ENCODE results near the gene H3-3A.
A peak's percentile ranks its signal among the peaks of the same experiment; 100 is the strongest.
"Not testable (repeated sequence)": the region's sequence is repeated elsewhere in the genome, so short reads cannot be mapped to it uniquely, and the experiment has no call there.

H3-3A gene

DNA sequence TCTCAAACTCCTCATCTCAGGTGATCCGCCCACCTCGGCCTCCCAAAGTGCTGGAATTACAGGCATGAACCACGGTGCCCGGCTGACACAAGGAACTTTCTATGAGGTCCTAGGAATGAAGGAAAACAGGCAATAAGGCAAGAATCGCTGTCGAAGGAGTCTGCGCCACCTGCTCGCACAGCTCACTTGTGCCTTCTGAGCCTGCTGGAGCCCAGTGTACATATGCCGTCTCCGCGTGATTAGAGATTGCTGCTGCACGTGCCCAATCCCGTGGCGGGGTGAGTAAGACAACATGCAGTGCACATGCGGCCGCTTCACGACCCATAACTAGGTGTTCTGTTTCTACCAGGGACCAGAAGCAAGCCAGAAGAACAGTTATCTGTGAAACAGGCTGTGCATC is 24.3 kb downstream of the H3-3A start:
- no peak for DNase-seq

DNA sequence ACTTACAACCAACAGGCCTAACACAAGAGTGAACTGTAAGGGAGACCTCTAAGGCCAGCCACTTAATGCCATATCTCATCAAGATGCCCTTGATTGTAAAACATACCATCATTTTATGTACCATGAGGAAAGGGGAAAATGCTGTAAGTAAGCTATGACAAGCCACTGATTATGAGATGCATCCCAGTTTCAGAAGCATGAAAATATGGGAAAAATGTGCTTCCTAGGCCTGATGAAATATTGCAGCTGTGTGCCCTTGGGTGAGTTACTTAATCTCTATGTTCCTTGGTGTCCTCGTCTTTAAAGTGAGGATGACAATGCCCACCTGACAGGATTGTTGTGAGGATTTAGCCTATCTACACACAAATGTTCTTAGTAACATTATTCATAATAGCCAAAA is 28.9 kb downstream of the H3-3A start:
- DNase-seq, result no peak

DNA sequence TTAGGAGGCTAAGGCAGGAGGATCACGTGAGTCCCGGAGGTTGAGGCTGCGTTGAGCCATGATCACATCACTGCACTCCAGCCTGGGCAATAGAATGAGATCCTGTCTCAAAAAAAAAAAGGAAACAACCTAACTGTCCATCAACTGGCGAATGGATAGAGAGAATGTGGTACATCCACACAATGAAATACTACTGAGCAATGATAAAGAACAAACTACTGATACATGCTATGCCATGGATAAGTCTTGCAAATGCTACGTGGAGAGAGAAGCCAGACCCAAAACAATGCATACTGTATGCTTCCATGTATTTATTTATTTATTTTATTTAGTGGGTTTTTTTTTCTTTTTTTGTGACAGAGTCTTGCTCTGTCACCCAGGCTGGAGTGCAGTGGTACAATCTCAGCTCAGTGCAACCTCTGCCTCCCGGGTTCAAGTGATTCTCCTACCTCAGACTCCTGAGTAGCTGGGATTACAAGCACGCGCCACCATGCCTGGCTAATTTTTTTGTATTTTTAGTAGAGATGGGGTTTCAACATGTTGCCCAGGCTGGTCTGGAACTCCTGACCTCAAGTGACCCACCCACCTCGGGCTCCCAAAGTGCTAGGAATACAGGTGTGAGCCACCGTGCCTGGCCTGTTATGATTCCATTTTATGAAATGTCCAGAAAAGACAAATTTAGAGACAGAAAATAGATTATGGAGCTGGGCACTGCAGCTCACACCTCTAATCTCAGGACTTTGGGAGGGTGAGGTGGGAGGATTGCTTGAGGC is 29.7 kb downstream of the H3-3A start:
- DNase-seq, result not testable (repeated sequence)

DNA sequence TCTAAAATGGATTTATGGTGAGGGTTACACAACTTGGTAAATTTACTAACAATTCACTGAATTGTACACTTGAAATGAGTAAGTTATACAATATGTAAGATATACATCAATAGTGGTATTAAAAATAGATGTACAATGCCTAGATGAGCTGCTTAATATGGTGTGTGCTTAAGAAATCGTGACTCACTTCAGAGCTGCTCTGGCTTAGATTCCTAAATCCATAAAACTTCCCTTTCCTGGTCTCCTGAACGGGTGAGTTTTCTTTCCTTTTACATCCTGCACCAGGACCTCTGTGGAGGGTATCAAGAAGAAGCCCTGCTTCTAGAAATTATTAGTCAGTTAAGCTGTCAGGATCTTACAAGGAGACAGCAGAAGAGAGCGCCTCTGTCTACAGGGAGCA is 30.4 kb downstream of the H3-3A start:
- no peak for DNase-seq

DNA sequence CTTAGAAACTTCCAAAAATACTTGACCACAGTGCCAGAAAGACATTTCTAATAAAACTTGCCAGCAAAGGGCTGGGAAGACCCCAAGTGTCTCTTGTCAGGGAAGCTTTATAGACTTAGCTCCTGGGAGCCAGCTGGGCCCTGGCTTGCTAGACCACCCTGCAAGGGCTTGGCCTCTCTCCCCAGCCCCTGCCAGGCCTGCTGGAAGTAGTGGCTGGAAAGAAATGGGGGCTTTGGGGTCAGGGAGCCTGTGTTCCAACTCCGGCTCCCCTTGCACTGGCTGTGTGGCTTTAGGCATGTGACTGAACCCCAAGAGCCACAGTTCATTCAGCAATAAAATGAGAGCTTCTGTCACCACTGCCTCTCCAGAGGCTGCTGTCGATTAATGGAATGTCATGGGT is 31.1 kb downstream of the H3-3A start:
- DNase-seq, result no peak

- DNase-seq, result no peak
Observed at GRCh38 chr1:226094451-226094850, 31.9 kb downstream of the H3-3A start.

- DNase-seq, result no peak
Observed at GRCh38 chr1:226095286-226095685, 32.8 kb downstream of the H3-3A start.

DNA sequence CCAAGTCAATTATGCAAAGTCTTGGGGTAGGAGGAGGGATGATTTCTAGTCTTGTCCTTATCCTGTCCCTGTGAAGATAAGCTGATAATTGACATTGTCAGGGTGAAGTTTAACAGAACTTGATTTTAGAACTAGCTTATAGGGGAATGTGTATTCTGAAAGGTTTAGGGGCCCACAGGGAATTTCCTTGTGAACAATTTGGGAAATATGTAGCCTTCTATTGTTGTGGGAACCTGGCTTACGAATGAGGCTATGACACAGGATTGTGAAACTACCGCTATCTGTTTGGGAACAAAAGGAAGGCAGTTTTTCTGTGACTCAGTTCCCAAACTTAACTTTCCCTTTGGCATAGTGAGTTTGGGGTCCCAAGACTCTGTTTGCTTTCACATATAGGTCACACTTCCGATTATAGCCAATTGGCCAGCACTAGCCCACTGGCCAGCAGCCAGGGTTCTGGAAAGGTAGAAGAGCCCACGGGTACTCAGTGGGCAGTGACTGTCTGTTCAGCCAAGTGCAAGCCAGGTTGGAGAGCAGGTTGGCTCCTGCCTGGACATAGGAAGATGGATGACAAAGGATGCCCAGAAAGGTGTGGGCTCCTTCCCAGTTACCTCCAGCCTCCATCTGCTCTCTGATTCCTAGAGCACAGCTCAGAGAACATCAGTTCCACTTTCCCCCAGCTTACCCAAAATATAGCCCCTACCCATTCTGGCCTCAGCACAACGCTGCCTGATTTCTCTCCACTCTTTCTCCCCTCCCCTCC is 35.5 kb downstream of the H3-3A start:
- no peak for DNase-seq

DNA sequence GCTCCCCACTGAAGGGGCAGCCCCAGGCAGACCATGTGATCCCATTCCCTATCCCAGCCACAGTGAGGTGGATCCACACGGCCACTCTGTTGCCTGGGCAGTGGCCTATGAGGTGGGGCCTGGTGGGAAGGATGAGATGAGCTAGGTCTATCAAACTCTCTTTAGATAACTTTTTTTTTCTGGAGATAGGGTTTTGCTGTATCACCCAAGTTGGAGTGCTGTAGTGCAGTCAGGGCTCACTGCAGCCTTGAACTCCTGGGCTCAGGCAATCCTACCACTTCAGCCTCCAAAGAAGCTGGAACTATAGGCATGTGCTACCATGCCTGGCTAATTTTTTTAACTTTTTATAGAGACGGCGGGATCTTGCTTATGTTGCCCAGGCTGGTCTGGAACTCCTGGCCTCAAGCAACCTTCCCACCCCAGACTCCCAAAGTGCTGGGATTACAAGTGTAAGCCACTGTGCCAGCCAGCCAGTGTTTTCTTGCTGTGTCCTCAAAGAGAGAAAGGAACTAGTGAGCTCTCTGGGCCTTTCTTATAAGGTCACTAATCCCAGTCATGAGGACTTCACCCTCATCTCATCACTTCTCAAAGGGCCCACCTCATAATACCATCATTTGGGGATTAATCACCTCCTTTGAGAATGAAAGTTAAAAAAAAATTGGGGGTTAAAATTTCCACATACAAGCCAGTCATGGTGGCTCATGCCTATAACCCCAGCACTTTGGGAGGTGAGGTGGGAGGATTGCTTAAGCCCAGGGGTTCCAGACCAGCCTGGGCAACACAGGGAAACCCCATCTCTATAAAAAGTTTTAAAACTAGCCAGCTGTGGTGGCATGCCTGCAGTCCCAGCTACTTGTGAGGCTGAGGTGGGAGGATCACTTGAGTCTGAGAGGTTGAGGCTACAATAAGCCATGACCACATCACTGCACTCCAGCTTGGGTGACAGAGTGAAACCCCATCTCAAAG is 36.6 kb downstream of the H3-3A start:
- no peak for DNase-seq

DNA sequence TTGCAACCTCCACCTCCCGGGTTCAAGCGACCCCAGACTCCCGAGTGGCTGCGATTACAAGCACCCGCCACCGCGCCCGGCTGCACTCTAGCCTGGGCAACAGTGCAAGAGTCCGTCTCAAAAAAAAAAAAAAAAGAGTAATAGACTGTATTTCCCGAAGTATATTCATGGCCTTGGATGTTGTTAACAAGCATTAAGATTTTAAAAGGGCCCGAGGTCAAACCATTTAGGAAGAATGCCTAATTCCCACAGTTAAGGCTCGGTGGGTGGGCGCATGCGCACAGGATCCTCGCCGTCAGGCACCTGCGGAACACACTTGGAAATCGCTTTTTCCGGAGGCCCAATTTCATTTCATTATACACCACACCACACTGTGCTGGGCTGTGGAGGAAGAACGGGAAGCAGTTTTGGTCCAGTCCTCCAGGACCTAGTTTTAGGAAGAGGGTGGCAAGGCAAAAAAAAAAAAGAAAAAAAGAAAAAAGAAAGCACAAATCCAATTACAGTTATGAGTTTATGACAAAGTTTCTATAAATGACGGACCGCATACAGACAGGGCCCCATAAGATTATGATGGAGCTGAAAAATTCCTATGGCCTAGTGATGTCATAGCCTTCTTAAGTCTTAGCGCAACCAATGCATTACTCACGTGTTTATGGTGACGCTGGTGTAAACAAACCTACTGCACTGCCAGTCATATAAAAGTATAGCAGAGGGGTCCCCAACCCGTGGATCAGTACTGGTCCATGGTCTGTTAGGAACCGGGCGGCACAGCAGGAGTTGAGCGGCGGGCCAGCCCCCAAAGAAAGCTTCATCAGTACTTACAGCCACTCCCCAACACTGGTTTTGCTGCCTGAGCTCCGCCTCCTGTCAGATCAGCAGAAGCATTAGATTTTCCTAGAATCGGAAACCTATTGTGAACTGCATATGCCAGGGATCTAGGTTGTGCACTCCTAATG is 38.2 kb downstream of the H3-3A start:
- no peak for DNase-seq

DNA sequence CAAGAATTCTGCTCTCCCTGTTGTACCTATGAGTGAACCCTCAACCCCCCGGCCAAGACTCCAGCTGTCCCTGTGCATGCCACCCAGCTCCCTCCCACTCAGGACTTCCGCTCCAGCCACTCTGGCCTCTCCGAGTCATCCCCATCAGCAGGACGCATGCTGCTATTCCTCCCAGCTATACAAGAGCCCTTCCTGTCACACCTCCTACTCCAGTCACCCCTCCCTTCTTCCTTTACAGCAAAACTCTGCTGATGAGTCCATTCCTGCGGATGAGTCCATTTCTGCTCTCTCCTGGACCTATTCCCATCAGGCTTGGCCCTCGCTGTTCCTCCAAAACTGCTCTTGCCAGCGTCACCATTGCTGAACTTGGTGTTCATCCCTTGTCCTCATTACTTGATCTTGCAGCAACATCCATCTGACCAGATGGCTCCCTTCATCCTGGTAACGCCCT is 42.2 kb downstream of the H3-3A start:
- no peak for DNase-seq

GRCh38 chr1:226107471-226108460 is 45.2 kb downstream of the H3-3A start:
- no peak for DNase-seq

DNA sequence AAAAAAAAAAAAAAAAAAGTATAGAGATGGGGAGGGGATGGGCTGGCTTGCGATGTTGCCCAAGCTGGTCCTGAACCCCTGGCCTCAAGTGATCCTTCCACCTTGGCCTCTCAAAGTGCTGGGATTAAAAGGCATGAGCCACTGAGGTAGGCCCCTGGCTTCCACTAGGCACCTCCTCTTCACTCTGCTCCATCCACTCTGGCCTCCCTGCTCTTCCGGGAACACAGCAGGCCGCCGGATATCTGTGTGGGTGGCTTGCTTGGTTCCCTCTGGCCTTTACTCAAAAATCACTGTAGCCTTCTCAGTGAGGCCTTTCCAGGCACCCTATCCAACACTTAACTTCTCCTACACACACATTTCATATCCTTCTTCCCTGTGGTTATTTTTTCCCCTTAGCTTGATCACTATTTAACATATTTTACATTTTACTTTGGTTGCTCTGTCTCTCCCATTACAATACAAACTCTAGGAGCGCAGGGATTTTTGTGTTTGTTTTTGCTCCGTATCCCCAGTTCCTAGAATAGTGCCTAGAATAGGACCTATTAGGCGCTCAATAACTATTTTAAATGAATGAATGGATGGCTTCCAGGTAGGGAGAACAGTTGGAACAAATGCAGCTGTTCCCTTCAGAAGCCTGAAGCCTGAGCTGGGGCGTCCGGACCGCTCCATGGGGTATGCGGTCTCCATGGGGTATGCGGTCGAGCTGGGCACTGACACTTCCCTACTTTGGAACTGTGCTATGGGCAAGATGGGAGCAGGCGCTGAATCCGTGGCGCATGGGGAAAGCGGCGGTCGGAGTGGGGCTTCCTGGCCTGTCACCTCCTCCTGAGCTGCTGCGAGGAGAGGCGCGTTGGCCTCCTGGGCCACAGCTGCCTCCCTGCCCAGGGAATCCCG is 46.7 kb downstream of the H3-3A start:
- DNase-seq, result no peak

- peak; percentile 46 for DNase-seq
Observed at GRCh38 chr1:226109829-226110248, 47.3 kb downstream of the H3-3A start.

DNA sequence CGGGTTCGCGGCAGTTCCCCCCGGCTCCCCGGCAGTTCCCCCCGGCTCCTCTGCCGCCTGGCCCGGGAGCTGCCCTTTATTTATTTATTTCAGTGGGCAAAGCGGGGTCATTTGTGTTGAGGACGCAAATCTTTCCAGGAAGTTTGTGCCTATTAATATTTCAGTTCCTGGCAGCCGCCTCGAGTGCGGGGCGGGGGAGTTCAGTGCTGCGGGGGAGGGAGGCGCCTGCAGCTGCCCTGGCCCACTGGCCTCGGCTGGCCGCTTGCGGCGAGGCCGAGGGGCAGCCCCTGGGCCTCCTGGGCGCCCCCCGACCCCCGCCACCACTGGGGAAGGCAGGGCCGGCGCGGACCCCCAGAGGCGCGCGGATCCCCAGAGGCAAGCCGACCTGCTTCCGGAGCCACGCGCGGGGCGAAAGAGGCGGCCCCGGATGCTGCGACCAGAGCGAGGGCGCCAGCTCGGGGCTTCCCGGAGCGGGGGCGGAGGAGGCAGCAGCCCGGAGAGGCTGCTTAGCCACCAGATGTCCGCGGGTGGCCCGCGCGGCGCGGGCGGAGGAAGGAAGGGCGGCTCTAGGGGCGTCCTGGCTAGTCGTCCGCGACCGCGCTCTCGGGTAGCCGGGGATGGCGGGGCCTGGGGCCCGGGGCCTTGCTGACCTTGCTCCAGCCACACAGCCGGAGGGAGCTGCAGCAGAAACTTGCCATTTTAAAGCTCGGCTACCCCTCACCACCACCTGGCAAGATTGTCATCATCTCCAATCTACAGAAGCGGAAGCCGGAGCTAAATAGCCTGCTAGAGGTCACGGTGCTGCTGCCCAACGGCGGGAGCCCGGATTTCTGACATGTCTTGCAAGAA is 48.0 kb downstream of the H3-3A start:
- DNase-seq, result peak; percentile 31

DNA sequence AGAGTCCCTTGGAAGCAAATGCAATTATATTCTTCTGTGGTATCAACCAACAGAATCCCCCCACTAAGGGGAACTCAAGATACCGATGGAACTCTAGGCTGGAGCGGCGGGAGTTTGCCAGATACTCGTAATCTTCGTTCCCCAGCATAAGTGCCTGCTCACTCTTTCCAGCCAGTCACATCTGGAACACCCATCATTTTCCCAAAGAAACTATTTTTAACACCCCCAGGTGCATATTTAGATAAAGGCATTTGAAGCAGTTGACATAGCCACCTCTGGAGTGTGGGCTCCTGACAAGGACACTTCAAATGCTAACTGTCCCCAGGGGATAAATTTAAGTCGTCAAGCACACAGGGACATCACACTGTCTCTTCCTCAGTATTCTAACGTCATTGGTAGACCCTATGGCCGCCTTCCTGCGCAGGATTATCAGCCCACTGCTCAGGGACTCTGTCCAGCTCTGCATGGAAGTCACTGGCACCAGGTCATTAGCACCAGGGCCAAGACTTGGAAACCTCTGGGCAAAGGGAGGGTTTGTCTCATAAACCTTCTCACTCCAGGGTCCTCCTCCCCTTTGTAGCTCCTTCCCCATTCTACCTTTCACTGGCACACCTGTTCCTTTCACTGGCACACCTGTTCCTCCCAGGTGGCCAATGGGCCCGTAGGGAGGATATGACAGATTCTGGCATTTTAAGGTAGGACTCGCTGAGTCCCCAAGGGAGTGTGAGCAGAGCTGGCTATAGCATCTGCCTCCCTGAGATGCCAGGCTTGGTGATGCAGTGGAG is 48.8 kb downstream of the H3-3A start:
- DNase-seq, result no peak

DNA sequence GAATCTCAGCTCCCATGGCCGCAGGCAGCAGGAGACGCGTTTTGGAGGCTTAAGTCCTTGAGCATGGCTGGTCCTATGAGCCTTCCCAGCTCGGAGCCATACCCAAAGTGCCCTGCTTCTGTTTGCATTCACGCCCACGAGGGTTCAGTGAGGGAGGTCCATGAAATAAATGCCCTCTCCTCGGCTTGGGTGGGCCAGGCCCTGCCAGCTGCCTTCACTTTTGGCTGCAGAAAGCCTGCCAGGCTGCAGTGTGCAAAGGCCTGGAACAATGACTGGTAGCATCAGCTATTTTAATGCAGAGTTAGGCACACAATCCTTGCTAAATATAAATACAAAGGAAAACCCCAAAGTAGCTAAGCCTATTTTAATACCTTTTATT is 49.4 kb downstream of the H3-3A start:
- DNase-seq, result no peak

GRCh38 chr1:226112626-226113025 is 50.1 kb downstream of the H3-3A start:
- DNase-seq, result no peak
